ENCODE data around the gene C1orf50. TPM values are rescaled to one million over a fixed set of nuclear protein-coding genes. Genes with fewer than 3 reads are reported as not detected.

Gene C1orf50
- total and polyA plus RNA-seq, 12 donors, result 4.7 to 10.7 (median 7.8) TPM

DNA sequence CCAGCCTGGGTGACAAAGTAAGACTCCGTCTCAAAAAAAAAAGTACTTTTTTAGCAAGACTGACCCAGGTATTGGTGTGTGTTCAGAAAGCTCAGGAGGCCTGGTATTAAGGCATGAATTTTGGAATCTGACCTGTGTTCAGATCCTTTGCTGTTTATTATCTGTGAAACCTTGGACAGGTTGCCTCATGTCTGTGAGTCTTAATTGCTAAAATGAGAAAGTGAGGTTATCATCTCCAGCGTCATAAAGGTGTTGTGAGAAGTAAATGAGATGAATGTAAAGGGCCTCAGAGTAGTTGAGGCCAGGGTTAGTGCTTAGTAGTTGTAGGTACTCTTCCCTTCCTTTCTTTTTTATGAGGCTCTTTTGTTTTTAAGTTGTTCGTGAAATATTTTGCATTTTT is 2.8 kb downstream of the C1orf50 start:
- Histone ChIP-seq H3K27ac (no peak overlapping the region), H3K4me1 (peaks cover 6 to 43% (median 27%) of the 10 kb centered on the region in 9 donors), H3K36me3 (peaks cover 0 to 36% (median 12%) of the 10 kb centered on the region in 9 donors), H3K4me3 (no peak overlapping the region), H3K9me3 (no peaks in the 10 kb centered on the region), H3K27me3 (no peaks in the 10 kb centered on the region)
- 81 to 89% methylated on average over 3 of the region's 3 CpGs for WGBS, 2 donors
- DNase-seq (no peak), ATAC-seq (no peak)
- TF ChIP-seq, protein P1, sequence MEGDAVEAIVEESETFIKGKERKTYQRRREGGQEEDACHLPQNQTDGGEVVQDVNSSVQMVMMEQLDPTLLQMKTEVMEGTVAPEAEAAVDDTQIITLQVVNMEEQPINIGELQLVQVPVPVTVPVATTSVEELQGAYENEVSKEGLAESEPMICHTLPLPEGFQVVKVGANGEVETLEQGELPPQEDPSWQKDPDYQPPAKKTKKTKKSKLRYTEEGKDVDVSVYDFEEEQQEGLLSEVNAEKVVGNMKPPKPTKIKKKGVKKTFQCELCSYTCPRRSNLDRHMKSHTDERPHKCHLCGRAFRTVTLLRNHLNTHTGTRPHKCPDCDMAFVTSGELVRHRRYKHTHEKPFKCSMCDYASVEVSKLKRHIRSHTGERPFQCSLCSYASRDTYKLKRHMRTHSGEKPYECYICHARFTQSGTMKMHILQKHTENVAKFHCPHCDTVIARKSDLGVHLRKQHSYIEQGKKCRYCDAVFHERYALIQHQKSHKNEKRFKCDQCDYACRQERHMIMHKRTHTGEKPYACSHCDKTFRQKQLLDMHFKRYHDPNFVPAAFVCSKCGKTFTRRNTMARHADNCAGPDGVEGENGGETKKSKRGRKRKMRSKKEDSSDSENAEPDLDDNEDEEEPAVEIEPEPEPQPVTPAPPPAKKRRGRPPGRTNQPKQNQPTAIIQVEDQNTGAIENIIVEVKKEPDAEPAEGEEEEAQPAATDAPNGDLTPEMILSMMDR (IDR thresholded peaks at IDR 0.05), result no peak
- intact Hi-C loops (cut with DNase I), result loop anchor here in 5 of 10 donors (10.0 kb wide), 1 partner anchor 155 kb away; no protein-coding TSS in a partner anchor

DNA sequence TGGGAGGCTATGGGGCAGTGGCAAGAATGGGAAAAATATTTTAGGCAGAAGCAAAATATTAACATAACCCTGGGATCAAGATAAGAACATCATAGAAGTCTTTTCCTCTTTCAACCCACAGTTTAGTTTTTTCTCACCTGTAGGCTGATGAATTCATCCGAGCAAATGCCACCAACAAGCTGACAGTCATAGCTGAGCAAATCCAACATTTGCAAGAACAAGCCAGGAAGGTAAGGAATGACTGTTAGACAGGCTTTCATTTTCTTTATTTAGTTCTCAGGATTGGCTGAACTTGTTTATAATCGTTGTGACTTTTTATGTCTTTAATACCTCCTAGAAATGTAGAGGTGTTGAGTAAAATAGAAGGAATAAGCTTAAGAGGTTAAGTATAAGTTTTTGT is 6.4 kb downstream of the C1orf50 start:
- TF ChIP-seq, protein P1 (IDR thresholded peaks at IDR 0.05), result no peak
- ATAC-seq, result no peak
- Histone ChIP-seq H3K9me3 (no peaks in the 10 kb centered on the region), H3K36me3 (peaks cover 0 to 72% (median 41%) of the 10 kb centered on the region in 9 donors), H3K4me1 (peaks cover 2 to 25% (median 10%) of the 10 kb centered on the region in 9 donors), H3K27ac (no peak overlapping the region), H3K4me3 (no peak overlapping the region), H3K27me3 (no peaks in the 10 kb centered on the region)
- WGBS, 2 donors, result 48 to 68% methylated on average over 2 of the region's 2 CpGs
- intact Hi-C loops (cut with DNase I), result loop anchor here in 4 of 10 donors (10.0 kb wide), 1 partner anchor 151 kb away; no protein-coding TSS in a partner anchor
- no peak for DNase-seq

DNA sequence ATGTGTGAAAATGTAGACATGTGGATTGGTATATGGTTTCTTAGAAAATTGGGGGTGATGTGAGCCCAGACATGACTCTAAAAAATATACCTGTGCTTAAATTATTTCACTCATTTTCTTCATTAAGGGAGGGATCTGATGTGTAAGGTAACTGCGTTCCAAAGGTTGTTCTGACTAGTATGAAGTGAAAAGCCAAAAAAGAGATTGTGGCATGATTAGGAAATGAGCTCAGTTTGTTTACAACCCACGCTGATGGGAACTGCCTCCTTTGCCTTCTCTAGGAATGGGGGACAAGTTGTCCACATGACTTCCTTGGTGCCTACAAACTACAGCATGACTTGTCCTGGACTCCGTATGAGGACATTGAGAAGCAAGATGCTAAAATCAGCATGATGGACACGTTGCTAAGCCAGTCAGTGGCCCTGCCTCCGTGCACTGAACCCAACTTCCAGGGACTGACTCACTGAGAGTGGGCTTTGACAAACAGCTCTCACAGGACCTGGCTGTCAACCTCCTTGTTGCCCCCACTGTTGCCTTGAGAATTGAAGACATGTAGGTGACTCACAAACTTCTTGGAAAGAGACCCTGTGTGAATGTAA is 8.0 kb downstream of the C1orf50 start:
- Histone ChIP-seq H3K9me3 (no peaks in the 10 kb centered on the region), H3K27ac (no peak overlapping the region), H3K36me3 (peaks cover 0 to 80% (median 41%) of the 10 kb centered on the region in 9 donors), H3K27me3 (no peaks in the 10 kb centered on the region), H3K4me3 (no peak overlapping the region), H3K4me1 (peaks cover 0 to 11% (median 0%) of the 10 kb centered on the region in 9 donors)
- intact Hi-C loops (cut with DNase I), result loop anchor here in 7 of 10 donors (5.0 to 10.0 kb wide), 2 partner anchors 150 to 297 kb away; no protein-coding TSS in a partner anchor
- ATAC-seq (no peak), DNase-seq (no peak)
- 90 to 93% methylated on average over 5 of the region's 5 CpGs for WGBS, 2 donors
- TF ChIP-seq, protein P1 (IDR thresholded peaks at IDR 0.05), result no peak

DNA sequence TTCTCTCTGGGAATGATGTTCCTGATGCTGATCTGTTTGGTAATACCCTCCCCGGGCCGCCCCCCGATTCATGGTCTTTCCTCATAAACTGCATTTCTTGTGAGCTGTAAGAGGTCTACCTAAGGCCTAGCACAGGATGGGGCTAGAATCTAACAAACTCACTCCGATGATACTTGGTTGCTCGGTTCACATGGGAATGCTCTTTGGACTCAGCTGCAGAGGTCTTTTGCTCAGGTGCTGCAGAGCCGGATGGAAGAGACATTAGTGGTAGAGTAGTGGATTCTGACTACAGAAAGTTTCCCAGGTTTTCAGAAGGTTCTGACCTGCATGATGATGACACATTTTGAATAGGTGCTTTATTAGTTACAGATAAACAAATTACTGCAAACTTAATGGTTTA is 9.5 kb downstream of the C1orf50 start:
- TF ChIP-seq, protein P1 (IDR thresholded peaks at IDR 0.05), result no peak
- 98% methylated on average over 6 of the region's 6 CpGs for WGBS, 2 donors
- Histone ChIP-seq H3K36me3 (peaks cover 0 to 92% (median 49%) of the 10 kb centered on the region in 9 donors), H3K27me3 (no peaks in the 10 kb centered on the region), H3K4me3 (no peak overlapping the region), H3K27ac (no peak overlapping the region), H3K4me1 (peaks cover 0 to 11% (median 0%) of the 10 kb centered on the region in 9 donors), H3K9me3 (no peaks in the 10 kb centered on the region)
- intact Hi-C loops (cut with DNase I), result loop anchor here in 7 of 10 donors (5.0 to 10.0 kb wide), 2 partner anchors 148 to 296 kb away; no protein-coding TSS in a partner anchor
- DNase-seq, result no peak
- no peak for ATAC-seq

Data from heart right ventricle (tissue), 16 donors.